ENCODE measurements around the gene RAF1. TPM values are rescaled to one million over a fixed set of nuclear protein-coding genes. Genes with fewer than 3 reads are reported as not detected.

RAF1 gene
- total and polyA plus RNA-seq, 2 experiments from 2014 or later, result 39.5 to 123 TPM

GRCh38 chr3:12656193-12656592 is 7.7 kb downstream of the RAF1 start:
- Mint-ChIP-seq H3K4me3 (no peak overlapping the region), H3K9me3 (peaks cover 2% of the 10 kb centered on the region; the same call in 1 of the 3 replicates), H3K27ac (no peak overlapping the region), H3K4me1 (peaks cover 33% of the 10 kb centered on the region), H3K27me3 (ENCODE audit: insufficient read depth, low read depth, poor library complexity) (no peaks in the 10 kb centered on the region), H3K36me3 (ENCODE audit: low read depth) (peaks cover 11% of the 10 kb centered on the region; the same call in 2 of the 3 replicates)
- peaks cover 100% of the 10 kb centered on the region for H3K79me2 ChIP-seq (replicated peaks; ENCODE audit: insufficient read depth)
- no peaks in the 10 kb centered on the region for H3K27me3 ChIP-seq (ENCODE audit: insufficient read depth)
- H3K4me3 ChIP-seq, result no peak overlapping the region
- H3F3A ChIP-seq (replicated peaks; ENCODE audit: low read depth), result no peaks in the 10 kb centered on the region
- peaks cover 28% of the 10 kb centered on the region for H3K4me1 ChIP-seq (ENCODE audit: insufficient read depth)
- DNase-seq (ENCODE audit: low spot score), result no peak
- H3K4me2 ChIP-seq, result no peak overlapping the region
- TF ChIP-seq NANOG (IDR thresholded peaks at IDR 0.05; ENCODE audit: borderline replicate concordance) (no peak), POLR2AphosphoS5 (IDR thresholded peaks at IDR 0.05; ENCODE audit: low read depth) (no peak), ZNF331 (CRISPR knock-in tag; IDR thresholded peaks at IDR 0.05; ENCODE audit: low read depth) (no peak)
- H3K27ac ChIP-seq (ENCODE audit: low read depth), result no peak overlapping the region
- H3K9me2 ChIP-seq (ENCODE audit: insufficient read depth), result no peaks in the 10 kb centered on the region
- no peaks in the 10 kb centered on the region for H3K36me3 ChIP-seq (ENCODE audit: insufficient read depth)
- peaks cover 50% of the 10 kb centered on the region for H4K20me1 ChIP-seq (replicated peaks; ENCODE audit: insufficient read depth)
- ATAC-seq, result peak; percentile 50
- H2AFZ ChIP-seq, result no peak overlapping the region

DNA sequence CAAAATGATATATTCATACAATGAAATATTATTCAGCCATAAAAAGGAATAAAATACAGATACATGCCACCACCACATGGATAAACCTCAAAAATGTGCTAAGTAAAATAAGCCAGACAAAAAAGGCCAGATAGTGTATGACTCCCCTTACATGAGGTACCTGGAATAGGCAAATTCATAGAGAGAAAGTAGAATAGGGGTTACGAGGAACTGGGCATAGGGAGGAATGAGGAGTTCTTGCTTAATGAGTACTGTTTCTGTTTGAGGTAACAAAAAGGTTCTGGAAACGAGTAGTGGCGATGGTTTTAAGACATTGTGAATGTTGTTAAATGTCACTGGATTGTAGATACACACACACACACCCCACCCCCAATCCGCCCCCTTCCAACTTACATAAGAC is 8.2 kb downstream of the RAF1 start:
- Mint-ChIP-seq H3K4me1 (peaks cover 33% of the 10 kb centered on the region), H3K4me3 (no peak overlapping the region), H3K27ac (no peak overlapping the region), H3K27me3 (ENCODE audit: insufficient read depth, low read depth, poor library complexity) (no peaks in the 10 kb centered on the region), H3K36me3 (ENCODE audit: low read depth) (peaks cover 11% of the 10 kb centered on the region; the same call in 2 of the 3 replicates), H3K9me3 (peaks cover 2% of the 10 kb centered on the region; the same call in 1 of the 3 replicates)
- H3K9me2 ChIP-seq (ENCODE audit: insufficient read depth), result no peaks in the 10 kb centered on the region
- no peak overlapping the region for H2AFZ ChIP-seq
- H3F3A ChIP-seq (replicated peaks; ENCODE audit: low read depth), result no peaks in the 10 kb centered on the region
- no peak overlapping the region for H3K4me3 ChIP-seq
- H3K79me2 ChIP-seq (replicated peaks; ENCODE audit: insufficient read depth), result peaks cover 100% of the 10 kb centered on the region
- no peak for ATAC-seq
- no peak for DNase-seq (ENCODE audit: low spot score)
- H3K27me3 ChIP-seq (ENCODE audit: insufficient read depth), result no peaks in the 10 kb centered on the region
- H3K36me3 ChIP-seq (ENCODE audit: insufficient read depth), result no peaks in the 10 kb centered on the region
- H3K4me2 ChIP-seq, result no peak overlapping the region
- no peak overlapping the region for H3K27ac ChIP-seq (ENCODE audit: low read depth)
- H3K4me1 ChIP-seq (ENCODE audit: insufficient read depth), result peaks cover 23% of the 10 kb centered on the region
- H4K20me1 ChIP-seq (replicated peaks; ENCODE audit: insufficient read depth), result peaks cover 54% of the 10 kb centered on the region
- TF ChIP-seq ZNF114 (CRISPR knock-in tag; IDR thresholded peaks at IDR 0.05) (no peak), CREB1 (CRISPR knock-in tag; IDR thresholded peaks at IDR 0.05; ENCODE audit: low read depth) (no peak), POLR2AphosphoS5 (IDR thresholded peaks at IDR 0.05; ENCODE audit: low read depth) (no peak), ZNF462 (CRISPR knock-in tag; IDR thresholded peaks at IDR 0.05) (no peak), STAT1 (IDR thresholded peaks at IDR 0.05; ENCODE audit: unreplicated experiment) (no peak), NANOG (IDR thresholded peaks at IDR 0.05; ENCODE audit: borderline replicate concordance) (no peak), JUNB (IDR thresholded peaks at IDR 0.05; ENCODE audit: unreplicated experiment) (no peak), EZH2phosphoT487 (IDR thresholded peaks at IDR 0.05; ENCODE audit: unreplicated experiment) (no peak), ZNF331 (CRISPR knock-in tag; IDR thresholded peaks at IDR 0.05; ENCODE audit: low read depth) (no peak)
- TF ChIP-seq, protein P1, sequence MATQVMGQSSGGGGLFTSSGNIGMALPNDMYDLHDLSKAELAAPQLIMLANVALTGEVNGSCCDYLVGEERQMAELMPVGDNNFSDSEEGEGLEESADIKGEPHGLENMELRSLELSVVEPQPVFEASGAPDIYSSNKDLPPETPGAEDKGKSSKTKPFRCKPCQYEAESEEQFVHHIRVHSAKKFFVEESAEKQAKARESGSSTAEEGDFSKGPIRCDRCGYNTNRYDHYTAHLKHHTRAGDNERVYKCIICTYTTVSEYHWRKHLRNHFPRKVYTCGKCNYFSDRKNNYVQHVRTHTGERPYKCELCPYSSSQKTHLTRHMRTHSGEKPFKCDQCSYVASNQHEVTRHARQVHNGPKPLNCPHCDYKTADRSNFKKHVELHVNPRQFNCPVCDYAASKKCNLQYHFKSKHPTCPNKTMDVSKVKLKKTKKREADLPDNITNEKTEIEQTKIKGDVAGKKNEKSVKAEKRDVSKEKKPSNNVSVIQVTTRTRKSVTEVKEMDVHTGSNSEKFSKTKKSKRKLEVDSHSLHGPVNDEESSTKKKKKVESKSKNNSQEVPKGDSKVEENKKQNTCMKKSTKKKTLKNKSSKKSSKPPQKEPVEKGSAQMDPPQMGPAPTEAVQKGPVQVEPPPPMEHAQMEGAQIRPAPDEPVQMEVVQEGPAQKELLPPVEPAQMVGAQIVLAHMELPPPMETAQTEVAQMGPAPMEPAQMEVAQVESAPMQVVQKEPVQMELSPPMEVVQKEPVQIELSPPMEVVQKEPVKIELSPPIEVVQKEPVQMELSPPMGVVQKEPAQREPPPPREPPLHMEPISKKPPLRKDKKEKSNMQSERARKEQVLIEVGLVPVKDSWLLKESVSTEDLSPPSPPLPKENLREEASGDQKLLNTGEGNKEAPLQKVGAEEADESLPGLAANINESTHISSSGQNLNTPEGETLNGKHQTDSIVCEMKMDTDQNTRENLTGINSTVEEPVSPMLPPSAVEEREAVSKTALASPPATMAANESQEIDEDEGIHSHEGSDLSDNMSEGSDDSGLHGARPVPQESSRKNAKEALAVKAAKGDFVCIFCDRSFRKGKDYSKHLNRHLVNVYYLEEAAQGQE (IDR thresholded peaks at IDR 0.05; ENCODE audit: unreplicated experiment), result no peak
- TF ChIP-seq, protein P2, sequence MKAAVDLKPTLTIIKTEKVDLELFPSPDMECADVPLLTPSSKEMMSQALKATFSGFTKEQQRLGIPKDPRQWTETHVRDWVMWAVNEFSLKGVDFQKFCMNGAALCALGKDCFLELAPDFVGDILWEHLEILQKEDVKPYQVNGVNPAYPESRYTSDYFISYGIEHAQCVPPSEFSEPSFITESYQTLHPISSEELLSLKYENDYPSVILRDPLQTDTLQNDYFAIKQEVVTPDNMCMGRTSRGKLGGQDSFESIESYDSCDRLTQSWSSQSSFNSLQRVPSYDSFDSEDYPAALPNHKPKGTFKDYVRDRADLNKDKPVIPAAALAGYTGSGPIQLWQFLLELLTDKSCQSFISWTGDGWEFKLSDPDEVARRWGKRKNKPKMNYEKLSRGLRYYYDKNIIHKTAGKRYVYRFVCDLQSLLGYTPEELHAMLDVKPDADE (IDR thresholded peaks at IDR 0.05), result no peak
